ENCODE measurements around the gene STK38. TPM values are rescaled to one million over a fixed set of nuclear protein-coding genes. Genes with fewer than 3 reads are reported as not detected.
"Not testable (repeated sequence)": the region's sequence is repeated elsewhere in the genome, so short reads cannot be mapped to it uniquely, and the experiment has no call there.

STK38 gene
- total RNA-seq, 1 experiment from 2014 or later: 27.5 TPM

- ChIA-PET POLR2A (no interaction called here), CTCF (no interaction called here)
- no peaks in the 10 kb centered on the region for H3K27me3 ChIP-seq (replicated peaks; ENCODE audit: control insufficient read depth, insufficient read depth, low read length)
- H3K4me1 Mint-ChIP-seq (ENCODE audit: low read depth, unreplicated experiment): no peaks in the 10 kb centered on the region
- peaks cover 1% of the 10 kb centered on the region for H3K36me3 ChIP-seq (ENCODE audit: control insufficient read depth, insufficient read depth, low read length)
- H3K36me3 Mint-ChIP-seq (ENCODE audit: insufficient read depth, unreplicated experiment): peaks cover 70% of the 10 kb centered on the region
- no peaks in the 10 kb centered on the region for H3K9me3 ChIP-seq
- no peaks in the 10 kb centered on the region for H3K4me1 ChIP-seq
- no peak overlapping the region for H3K4me3 ChIP-seq (ENCODE audit: low read depth, low read length)
- no peaks in the 10 kb centered on the region for H3K9me3 Mint-ChIP-seq (ENCODE audit: unreplicated experiment)
- intact Hi-C loops (cut with micrococcal nuclease; ENCODE audit: unreplicated experiment): no loop called here
- TF ChIP-seq, protein P1, sequence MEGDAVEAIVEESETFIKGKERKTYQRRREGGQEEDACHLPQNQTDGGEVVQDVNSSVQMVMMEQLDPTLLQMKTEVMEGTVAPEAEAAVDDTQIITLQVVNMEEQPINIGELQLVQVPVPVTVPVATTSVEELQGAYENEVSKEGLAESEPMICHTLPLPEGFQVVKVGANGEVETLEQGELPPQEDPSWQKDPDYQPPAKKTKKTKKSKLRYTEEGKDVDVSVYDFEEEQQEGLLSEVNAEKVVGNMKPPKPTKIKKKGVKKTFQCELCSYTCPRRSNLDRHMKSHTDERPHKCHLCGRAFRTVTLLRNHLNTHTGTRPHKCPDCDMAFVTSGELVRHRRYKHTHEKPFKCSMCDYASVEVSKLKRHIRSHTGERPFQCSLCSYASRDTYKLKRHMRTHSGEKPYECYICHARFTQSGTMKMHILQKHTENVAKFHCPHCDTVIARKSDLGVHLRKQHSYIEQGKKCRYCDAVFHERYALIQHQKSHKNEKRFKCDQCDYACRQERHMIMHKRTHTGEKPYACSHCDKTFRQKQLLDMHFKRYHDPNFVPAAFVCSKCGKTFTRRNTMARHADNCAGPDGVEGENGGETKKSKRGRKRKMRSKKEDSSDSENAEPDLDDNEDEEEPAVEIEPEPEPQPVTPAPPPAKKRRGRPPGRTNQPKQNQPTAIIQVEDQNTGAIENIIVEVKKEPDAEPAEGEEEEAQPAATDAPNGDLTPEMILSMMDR (IDR thresholded peaks at IDR 0.05; ENCODE audit: insufficient read depth in 1 of 2, low read depth in 1 of 2, low read length in 1 of 2, severe bottlenecking in 1 of 2, unreplicated experiment in 1 of 2): no peak
- H3K27me3 Mint-ChIP-seq (ENCODE audit: insufficient read depth, unreplicated experiment): no peaks in the 10 kb centered on the region
- no peak overlapping the region for H3K27ac Mint-ChIP-seq (ENCODE audit: unreplicated experiment)
- DNase-seq: no peak
- no TSS peak for BruUV-seq (replicated peaks)
- no peak overlapping the region for H3K4me3 Mint-ChIP-seq (ENCODE audit: unreplicated experiment)
These were observed 59.1 kb downstream of the STK38 start for GRCh38 chr6:36488221-36488620.

DNA sequence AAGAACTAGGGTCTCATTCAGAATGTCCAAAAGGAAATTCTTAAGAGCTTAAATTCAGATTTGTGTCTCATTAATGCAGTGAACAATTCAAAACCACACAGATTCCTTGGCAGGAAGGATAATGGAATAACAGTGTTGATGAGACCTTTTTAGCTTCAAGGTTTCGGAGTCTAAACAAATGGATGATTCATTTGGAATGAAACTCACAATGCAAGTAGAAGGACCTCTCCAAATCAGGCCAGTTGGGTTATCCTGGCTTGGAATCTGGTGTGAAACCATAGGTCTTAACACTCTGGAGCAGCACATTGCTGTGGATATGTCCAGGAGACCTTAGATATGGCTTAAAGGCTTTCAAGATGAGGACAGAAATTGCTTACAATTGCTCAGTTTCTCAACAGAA lies 59.6 kb downstream of the STK38 start:
- H3K4me1 Mint-ChIP-seq (ENCODE audit: low read depth, unreplicated experiment): no peaks in the 10 kb centered on the region
- H3K36me3 Mint-ChIP-seq (ENCODE audit: insufficient read depth, unreplicated experiment): peaks cover 68% of the 10 kb centered on the region
- no peaks in the 10 kb centered on the region for H3K27me3 ChIP-seq (replicated peaks; ENCODE audit: control insufficient read depth, insufficient read depth, low read length)
- H3K4me3 Mint-ChIP-seq (ENCODE audit: unreplicated experiment): no peak overlapping the region
- H3K36me3 ChIP-seq (ENCODE audit: control insufficient read depth, insufficient read depth, low read length): peaks cover 1% of the 10 kb centered on the region
- H3K9me3 Mint-ChIP-seq (ENCODE audit: unreplicated experiment): no peaks in the 10 kb centered on the region
- H3K9me3 ChIP-seq: no peaks in the 10 kb centered on the region
- no peaks in the 10 kb centered on the region for H3K4me1 ChIP-seq
- CTCF ChIA-PET: no interaction called here
- POLR2A ChIA-PET: no interaction called here
- no peak overlapping the region for H3K4me3 ChIP-seq (ENCODE audit: low read depth, low read length)
- DNase-seq: no peak
- no TSS peak for BruUV-seq (replicated peaks)
- H3K27ac Mint-ChIP-seq (ENCODE audit: unreplicated experiment): no peak overlapping the region
- TF ChIP-seq, protein P1 (IDR thresholded peaks at IDR 0.05; ENCODE audit: insufficient read depth in 1 of 2, low read depth in 1 of 2, low read length in 1 of 2, severe bottlenecking in 1 of 2, unreplicated experiment in 1 of 2): no peak
- intact Hi-C loops (cut with micrococcal nuclease; ENCODE audit: unreplicated experiment): no loop called here
- no peaks in the 10 kb centered on the region for H3K27me3 Mint-ChIP-seq (ENCODE audit: insufficient read depth, unreplicated experiment)

DNA sequence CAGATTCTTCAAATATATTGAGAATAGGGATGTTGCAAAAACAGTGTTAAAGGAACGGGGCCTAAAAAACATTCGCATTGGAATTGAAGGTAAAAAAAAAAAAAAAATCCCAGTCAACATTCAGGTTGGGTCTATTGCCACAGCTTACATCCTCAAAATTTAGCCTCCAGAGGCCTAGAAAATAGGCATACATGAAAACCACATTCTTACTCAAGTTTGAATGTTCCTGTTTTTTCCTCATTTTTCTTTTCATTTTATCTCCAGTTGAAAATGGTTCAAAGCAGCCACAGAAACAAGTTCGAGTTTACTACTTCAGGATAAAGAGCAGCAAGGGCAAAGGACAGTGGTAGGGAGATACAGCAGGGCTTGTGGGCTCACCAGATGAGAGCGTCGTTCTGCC lies 62.5 kb downstream of the STK38 start:
- no peaks in the 10 kb centered on the region for H3K9me3 Mint-ChIP-seq (ENCODE audit: unreplicated experiment)
- H3K4me1 Mint-ChIP-seq (ENCODE audit: low read depth, unreplicated experiment): no peaks in the 10 kb centered on the region
- no peaks in the 10 kb centered on the region for H3K27me3 ChIP-seq (replicated peaks; ENCODE audit: control insufficient read depth, insufficient read depth, low read length)
- H3K4me3 ChIP-seq (ENCODE audit: low read depth, low read length): no peak overlapping the region
- CTCF ChIA-PET: no interaction called here
- DNase-seq: no peak
- peaks cover 1% of the 10 kb centered on the region for H3K36me3 ChIP-seq (ENCODE audit: control insufficient read depth, insufficient read depth, low read length)
- no peaks in the 10 kb centered on the region for H3K9me3 ChIP-seq
- TF ChIP-seq, protein P1 (IDR thresholded peaks at IDR 0.05; ENCODE audit: insufficient read depth in 1 of 2, low read depth in 1 of 2, low read length in 1 of 2, severe bottlenecking in 1 of 2, unreplicated experiment in 1 of 2): no peak
- intact Hi-C loops (cut with micrococcal nuclease; ENCODE audit: unreplicated experiment): no loop called here
- H3K27me3 Mint-ChIP-seq (ENCODE audit: insufficient read depth, unreplicated experiment): no peaks in the 10 kb centered on the region
- H3K4me3 Mint-ChIP-seq (ENCODE audit: unreplicated experiment): no peak overlapping the region
- H3K4me1 ChIP-seq: no peaks in the 10 kb centered on the region
- POLR2A ChIA-PET: no interaction called here
- H3K27ac Mint-ChIP-seq (ENCODE audit: unreplicated experiment): no peak overlapping the region
- H3K36me3 Mint-ChIP-seq (ENCODE audit: insufficient read depth, unreplicated experiment): peaks cover 62% of the 10 kb centered on the region
- no TSS peak for BruUV-seq (replicated peaks)

DNA sequence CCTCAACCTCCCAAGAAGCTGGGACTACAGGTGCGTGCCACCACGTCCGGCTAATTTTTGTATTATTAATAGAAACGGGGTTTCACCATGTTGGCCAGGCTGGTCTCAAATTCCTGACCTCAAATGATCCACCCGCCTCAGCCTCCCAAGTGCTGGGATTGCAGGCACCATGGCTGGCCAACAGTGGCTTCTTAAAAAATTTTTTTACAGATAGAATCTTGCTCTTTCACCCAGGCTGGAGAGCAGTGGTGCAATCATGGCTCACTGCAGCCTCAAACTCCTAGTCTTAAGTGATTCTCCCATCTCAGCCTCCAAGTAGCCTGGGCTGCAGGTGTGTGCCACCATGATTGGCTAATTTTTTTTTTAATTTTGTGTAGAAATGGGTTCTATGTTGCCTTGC lies 64.0 kb downstream of the STK38 start:
- H3K9me3 Mint-ChIP-seq (ENCODE audit: unreplicated experiment); intact Hi-C loops (cut with micrococcal nuclease; ENCODE audit: unreplicated experiment); H3K4me3 ChIP-seq (ENCODE audit: low read depth, low read length); DNase-seq; H3K4me1 ChIP-seq; H3K27me3 ChIP-seq (replicated peaks; ENCODE audit: control insufficient read depth, insufficient read depth, low read length); CTCF ChIA-PET; H3K9me3 ChIP-seq; H3K36me3 ChIP-seq (ENCODE audit: control insufficient read depth, insufficient read depth, low read length); H3K4me1 Mint-ChIP-seq (ENCODE audit: low read depth, unreplicated experiment); H3K4me3 Mint-ChIP-seq (ENCODE audit: unreplicated experiment); H3K27me3 Mint-ChIP-seq (ENCODE audit: insufficient read depth, unreplicated experiment); BruUV-seq (replicated peaks); POLR2A ChIA-PET; H3K27ac Mint-ChIP-seq (ENCODE audit: unreplicated experiment): not testable (repeated sequence)
- H3K36me3 Mint-ChIP-seq (ENCODE audit: insufficient read depth, unreplicated experiment): peaks cover 66% of the 10 kb centered on the region

Measured in Caco-2 (cell line).